COR-L47 (cell line): Measurements from ENCODE around the gene GYG1.

Source experiments
- DNase-seq: peaks from one replicate; lab custom pipeline; 2025; lab: John Stamatoyannopoulos, UW

GYG1 gene

DNA sequence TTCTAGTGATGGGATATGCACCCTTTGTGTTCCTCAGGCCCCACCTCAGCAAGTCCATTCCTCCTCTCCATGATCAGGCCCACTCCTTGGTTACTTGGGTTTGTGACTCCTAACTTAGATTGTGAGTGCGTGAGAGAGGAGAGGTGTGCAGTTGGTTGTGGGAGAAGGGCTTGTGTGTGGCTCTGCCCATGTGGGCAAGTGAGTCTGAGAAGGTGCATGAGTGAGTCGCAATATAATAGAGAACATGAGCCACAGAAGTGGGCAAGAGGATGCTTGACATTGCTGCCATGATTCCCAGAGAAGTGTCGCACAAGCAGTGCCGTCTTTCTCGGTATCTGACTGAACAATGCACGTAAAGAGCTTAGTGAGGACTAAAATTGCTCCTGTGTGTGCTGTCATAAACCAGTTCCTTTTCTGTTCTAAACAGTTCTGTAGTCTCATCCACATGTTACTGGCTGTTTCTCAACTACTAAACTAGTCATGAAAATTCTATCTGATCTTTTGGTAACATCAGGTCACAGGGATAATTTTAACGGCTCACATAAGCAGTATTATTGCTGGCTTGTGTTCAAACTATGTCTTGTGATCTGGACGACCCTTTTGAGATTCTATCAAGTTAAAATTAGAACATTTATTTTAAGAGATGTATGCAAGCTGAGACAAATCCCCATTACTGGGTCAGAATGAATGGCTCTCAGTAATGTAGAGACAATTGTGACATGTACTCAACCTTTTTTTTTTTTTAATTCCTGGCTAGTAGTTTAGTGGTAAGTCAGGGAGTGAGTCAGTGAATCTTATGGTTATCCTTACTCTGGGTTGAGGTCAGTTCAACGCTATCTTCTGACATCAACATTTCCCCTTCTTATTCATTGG, 25.6 kb downstream of the GYG1 start:
- DNase-seq: no peak

DNA sequence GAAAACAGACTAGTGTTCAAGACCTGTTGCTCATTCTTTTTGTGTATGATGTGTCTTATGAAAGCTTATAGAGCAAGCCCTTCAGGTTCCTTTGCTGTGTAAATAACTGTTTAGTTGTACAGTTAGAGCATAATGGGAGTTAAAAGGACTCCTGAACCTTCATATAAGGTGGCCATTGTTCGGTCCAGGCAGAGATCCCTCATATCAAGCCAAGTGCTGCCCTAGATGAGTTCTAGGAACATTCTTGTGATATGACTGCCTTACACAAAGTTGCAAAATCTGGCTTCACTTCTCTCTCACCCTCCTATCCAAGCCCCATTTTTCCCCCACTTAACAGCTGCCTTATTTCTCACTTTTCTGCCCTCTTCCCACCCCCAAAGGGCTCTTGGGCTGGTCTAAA, 26.9 kb downstream of the GYG1 start:
- DNase-seq: no peak

DNA sequence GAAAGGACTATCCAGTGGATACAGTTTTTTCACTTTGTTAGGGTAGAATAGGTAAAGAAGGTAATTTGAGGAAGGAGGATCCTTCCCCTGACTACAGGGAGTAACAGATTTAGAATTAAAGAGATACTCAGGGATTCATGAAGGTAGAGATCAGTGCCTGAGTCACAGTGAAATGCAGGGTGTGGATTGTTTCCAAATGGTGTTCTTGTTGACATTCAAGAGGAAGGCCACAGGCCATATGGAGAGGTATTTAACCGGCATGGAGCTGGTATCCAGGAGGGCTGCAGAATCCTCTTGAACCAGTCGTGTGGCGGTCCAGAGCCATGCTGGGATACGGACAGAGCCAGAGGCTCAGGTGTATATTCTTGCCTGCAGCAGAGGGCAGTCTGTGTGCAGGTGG, 28.2 kb downstream of the GYG1 start:
- DNase-seq: no peak

DNA sequence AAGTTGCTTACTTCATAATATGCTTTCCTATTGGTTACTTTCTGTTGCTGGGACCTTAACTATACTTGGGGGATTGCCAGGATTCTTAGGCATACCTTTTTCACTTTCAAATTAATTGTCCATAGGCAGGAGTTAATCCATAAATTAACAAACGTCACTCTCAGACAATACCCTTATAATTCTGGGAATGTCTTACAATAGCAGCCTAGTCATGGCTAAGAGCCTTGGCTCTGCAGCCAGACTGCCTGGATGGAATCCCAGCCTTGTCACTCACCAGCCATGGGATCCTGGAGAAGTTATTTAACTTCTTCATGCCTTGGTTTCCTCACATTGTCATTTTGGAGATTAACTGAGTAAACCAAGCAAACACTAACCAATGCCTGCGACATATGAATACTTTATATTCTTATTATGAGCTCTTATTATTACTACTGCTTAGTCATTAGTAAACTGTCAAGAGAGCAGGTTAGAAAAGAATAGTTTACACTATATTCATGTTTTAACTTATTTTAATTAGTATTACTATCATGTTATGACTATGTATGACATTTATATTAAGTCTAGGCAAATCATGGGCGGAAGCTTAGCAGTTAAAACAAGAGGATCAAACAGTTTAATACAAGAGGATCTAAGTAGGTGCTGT, 29.0 kb downstream of the GYG1 start:
- no peak for DNase-seq

DNA sequence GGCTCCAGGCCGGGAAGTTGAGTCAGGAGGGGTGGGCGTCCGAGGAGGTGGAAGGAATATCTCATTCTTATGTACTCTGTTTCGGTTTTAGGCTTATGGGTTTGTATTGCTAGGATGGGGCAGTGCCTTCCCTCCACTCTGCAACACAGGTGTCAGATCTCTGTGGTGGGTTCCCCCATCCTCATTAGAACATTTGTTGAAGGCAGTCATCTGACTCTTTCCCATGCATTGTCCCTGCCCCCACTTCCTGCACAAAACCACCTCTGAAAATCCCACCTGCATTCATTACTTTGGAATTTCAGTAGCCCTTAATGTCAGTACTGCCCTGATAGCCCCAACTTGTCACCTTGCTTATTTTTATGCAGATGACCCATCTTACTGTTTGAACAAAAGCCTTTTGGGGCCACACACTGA, 29.5 kb downstream of the GYG1 start:
- DNase-seq: no peak

DNA sequence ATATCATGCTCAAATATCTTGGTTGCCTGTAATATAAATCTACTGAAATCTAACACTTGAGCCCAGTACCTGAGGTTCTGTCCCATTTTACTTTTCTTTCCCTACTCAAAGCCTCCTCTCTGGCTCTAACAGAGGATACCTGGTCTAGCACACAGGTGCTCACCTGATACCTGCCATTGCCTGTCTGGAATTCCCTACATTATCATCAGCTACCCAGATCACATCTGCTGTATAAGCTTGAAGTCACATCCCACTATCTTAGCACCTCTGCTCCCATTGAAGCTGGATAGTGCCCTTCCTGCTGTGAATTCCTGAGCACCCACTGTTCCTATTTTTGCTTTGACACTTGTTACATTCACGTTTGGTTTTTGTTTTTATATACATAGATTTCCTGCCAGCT, 30.5 kb downstream of the GYG1 start:
- DNase-seq: no peak

DNA sequence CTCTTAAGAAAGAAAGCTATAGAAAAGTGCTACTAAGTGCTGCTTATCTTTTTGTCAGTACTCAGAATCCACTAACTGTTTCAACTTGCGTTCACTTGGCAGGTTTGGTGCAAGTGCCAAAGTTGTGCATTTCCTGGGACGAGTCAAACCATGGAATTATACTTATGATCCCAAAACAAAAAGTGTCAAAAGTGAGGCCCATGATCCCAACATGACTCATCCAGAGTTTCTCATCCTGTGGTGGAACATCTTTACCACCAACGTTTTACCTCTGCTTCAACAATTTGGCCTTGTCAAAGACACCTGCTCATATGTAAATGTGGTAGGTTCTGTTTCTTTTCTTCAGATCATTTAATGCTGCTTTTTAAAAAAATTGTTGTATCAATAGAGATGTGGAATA, 32.6 kb downstream of the GYG1 start:
- no peak for DNase-seq

DNA sequence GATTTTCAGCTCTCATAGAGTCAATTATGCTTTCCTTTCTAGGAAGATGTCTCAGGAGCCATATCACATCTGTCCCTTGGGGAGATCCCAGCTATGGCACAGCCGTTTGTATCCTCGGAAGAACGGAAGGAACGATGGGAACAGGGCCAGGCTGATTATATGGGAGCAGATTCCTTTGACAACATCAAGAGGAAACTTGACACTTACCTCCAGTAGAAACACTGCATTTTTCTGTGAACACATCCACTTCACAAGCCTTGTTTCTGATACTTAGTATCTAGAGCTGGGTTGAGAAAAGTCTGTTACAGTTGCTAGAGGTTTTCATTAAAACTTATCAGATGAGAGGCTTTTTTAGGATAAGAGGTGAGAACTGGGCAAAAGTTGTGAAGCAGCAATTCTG, 35.4 kb downstream of the GYG1 start:
- DNase-seq: no peak

DNA sequence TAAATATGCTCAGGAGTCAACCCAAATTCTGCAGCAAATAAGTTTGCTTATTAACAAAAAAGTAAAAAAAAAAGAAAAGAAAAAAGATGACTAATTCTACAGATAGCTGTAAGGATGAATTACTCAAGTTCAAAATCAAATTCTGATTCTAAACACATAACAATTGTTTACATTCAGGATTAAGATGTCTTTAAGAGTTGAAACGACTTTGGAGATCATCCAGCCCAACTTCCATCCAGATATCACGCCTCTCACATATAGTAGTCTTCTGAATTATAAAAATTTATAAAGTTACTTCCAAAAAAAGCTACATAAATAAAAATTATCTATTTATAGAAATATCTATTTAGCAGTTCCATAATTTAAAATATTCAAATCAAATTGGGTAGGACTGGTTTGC, 39.8 kb downstream of the GYG1 start:
- no peak for DNase-seq

DNA sequence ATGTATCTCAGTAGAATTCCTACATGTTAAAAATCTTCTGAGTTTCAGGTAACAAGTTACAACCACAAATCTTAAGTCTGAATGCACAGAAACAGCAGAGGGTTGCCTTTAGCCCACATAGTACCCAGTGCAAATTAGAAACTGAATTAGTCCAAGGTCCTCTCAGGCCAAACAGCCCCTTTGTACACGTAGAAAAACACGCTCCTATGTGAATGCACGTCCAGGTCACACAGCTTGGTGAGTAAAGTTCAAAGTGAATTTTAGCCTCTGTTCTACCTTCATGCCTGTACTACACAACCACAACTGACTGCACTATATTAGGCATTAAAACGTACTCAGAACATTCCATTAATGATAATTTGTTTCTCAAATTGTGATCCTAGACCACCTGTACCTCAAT, 46.3 kb downstream of the GYG1 start:
- DNase-seq: no peak

DNA sequence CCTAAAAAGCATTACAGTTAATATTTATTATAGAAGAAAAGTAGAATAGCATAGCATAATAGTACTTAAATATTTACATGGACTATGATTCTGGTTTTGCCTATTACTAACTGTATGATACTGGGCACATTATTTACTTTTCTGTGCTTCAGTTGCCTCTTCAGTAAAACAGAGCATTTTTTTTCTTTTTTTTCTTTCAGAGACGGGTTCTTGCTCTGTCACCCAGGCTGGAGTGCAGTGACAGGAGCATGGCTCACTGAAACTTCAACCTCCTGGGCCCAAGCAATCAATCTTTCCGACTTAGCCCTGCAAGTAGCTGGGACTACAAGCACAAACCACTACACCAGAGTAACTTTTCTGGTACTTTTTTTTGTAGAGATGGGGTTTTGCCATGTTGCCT, 47.0 kb downstream of the GYG1 start:
- DNase-seq: no peak

DNA sequence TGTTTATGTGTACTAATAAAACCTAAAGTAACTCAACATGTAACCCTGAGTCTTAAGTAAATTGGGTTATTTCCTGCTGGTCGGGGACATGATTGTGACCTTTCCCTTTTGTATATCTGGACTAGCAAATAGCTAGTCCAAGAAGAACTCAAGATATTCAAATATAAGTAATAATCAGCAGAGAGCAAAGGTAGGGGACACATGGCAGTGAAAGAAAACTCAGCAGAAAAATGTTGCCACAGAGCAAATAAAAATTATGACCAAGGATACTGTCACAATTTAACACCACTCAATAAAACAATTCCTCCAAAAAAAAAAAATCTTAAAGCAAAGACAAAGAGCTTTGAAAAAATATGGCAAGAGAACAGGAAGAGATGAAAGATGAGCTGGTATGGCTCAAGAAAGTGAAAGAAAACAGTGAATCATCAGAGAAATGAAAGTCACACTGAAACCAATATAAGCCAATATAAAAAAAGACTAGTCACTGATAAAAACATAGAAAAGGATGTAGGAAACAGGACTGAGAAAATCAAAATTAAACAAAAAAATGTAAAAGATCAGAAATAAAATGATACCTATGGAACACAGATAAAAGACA, 51.5 kb downstream of the GYG1 start:
- no peak for DNase-seq

DNA sequence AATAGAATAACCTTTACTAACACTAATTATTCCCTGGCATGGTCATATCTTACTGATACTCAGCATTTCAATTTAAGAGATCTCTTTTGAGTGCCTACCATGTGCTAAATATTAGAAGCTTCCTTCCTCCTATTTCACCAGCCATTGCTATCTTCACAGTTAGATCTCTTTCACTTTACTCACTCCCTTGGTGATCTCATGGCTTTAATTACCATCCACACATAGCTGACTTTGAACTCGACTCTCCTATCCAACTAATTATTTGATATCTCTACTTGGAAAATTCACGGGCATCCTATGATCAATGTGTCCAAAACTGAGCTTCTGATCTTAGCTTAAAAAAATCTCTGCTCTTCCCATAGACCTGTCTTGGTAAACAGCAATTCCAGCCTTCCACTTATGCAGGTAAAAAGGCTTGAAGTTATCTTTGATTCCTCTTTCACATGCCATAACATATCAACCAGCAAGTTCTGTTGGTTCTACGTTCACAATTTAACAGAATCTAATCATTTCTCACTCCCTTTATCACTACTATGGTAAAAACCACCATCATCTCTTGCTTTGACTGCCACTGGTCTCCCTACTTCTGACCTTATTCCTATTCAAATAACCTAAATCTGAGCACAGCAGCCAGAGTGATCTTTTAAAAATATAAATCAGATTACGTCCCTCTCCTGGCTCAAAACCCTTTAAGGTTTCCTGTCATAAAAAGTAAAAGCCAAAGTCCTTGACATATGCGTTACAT, 53.2 kb downstream of the GYG1 start:
- DNase-seq: no peak

DNA sequence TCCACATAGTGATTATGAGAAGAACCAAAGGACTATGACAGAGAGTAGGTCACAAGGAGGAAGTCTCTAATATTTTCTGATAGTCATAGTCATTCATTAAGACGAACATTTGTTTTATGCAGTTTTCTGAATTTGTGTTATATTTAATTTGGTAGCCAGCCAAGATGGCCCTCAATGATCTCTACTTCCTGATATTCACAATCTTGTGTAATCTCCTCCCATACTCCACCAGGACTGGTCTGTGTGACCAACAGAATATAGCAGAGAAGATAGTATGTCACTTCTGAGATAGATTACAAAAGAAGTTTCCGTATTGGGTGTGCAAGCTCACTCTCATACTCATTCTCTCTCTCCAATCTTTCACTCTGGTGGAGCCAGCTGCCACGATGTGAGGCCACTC, 64.2 kb downstream of the GYG1 start:
- DNase-seq: no peak

DNA sequence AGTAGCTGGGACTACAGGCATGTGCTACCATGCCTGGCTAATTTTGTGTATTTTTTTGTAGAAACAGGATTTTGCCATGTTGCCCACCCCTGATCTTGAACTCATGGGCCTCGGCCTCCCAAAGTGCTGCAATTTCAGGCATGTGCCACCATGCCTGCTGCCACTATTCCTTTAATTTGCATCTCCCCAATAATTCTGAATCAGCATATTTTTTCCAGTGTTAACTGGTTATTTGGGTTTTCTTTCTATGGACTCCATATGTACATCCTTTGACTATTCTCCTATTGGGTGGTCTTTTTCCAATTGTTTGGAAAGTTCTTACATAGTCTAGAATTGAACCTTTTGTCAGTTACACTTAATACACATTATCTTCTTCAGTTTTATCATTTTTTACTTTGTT, 66.9 kb downstream of the GYG1 start:
- no peak for DNase-seq

DNA sequence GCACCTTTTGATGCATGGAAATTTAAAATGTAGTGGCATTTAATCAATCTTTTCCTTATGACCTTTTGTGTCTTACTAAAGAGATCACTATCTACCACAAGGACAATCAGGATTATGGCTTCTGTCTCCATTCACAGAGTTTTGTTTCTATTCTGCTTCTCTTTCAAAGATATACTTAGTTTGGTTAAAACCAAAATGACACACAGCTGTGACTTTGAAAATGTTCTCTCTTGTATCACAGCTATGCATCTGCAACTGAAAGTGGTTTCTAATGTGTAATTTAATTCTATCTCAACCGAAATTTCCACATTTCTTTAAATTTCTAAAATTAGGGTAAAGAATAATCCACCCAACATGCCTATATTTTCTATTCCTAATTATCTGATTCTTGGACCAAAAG, 67.3 kb downstream of the GYG1 start:
- DNase-seq: no peak

DNA sequence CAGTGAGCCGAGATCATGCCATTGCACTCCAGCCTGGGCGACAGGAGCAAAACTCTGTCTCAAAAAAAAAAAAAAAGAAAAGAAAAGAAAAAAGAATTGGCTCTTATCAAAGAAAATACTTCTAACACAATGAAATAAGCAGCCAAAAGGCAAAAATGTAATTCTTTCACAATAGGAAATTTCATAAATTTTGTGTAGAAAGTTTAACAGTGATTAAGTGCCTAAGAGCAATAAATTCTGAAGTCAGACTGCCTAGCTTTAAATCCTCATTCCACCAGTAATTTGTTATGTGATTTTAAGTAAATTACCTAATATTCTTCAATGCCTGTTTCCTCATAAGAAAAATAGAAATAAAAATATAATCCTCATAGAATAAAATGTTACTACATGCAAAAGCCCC, 70.4 kb downstream of the GYG1 start:
- no peak for DNase-seq

DNA sequence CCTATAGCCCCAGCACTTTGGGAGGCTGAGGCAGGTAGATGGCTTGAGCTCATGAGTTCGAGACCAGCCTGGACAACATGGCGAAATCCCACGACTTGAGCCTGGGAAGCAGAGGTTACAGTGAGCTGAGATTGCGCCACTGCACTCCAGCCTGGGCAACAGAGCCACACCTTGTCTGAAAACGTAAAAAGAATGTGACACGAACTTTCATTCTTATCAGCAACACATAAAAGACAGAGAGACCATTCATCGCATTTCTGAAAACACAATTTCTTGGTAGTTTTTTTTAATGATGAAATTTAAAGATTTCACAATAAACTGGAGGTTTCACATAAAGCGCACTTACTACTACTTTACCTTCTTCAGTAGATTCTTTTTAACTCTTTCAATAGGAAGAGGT, 76.5 kb downstream of the GYG1 start:
- DNase-seq: no peak
